Nephron progenitor cell (in vitro differentiated cells): ENCODE results near the gene CERS2.
A peak's percentile ranks its signal among the peaks of the same experiment; 100 is the strongest.

Experiments used
- DNase-seq: peaks from one replicate; pipeline ENCODE4 v3.0.0; 2021
- H3K27ac Mint-ChIP-seq: 2 replicates; pipeline ENCODE4 v1.8.0; 2021; ENCODE audit warnings: mild to moderate bottlenecking, moderate library complexity, mixed read lengths
- H3K27me3 Mint-ChIP-seq: 2 replicates; pipeline ENCODE4 v1.8.0; 2021; ENCODE audit warnings: mild to moderate bottlenecking, low read depth, mixed read lengths; ENCODE audit not compliant: poor library complexity
- H3K36me3 Mint-ChIP-seq: 2 replicates; pipeline ENCODE4 v1.8.0; 2021; ENCODE audit warnings: low read depth, mixed read lengths
- H3K4me1 Mint-ChIP-seq: 2 replicates; pipeline ENCODE4 v1.8.0; 2021; ENCODE audit warnings: mixed read lengths
- H3K4me3 Mint-ChIP-seq: 2 replicates; pipeline ENCODE4 v1.8.0; 2021; ENCODE audit warnings: mild to moderate bottlenecking, moderate library complexity, mixed read lengths
- H3K9me3 Mint-ChIP-seq: 2 replicates; pipeline ENCODE4 v1.8.0; 2021; ENCODE audit warnings: mild to moderate bottlenecking, moderate library complexity, mixed read lengths
- TF ChIP-seq, protein P1 (sequence below): fragments of 200-600 bp; sonication (generic); IDR thresholded peaks from 2 replicates; pipeline ENCODE4 v1.5.0; 2021; ENCODE audit warnings: antibody characterized with exemption

The CERS2 gene

GRCh38 chr1:150963321-150964163, 11.1 kb downstream of the CERS2 start:
- peak overlapping the region; percentile 76 for H3K27ac Mint-ChIP-seq
- peaks cover 17% of the 10 kb centered on the region for H3K4me1 Mint-ChIP-seq

GRCh38 chr1:150961756-150962155, 12.9 kb downstream of the CERS2 start:
- H3K4me3 Mint-ChIP-seq, result no peak overlapping the region
- H3K27me3 Mint-ChIP-seq, result no peaks in the 10 kb centered on the region
- peaks cover 92% of the 10 kb centered on the region for H3K36me3 Mint-ChIP-seq
- DNase-seq, result no peak
- H3K9me3 Mint-ChIP-seq, result no peaks in the 10 kb centered on the region
- H3K4me1 Mint-ChIP-seq, result peaks cover 17% of the 10 kb centered on the region
- H3K27ac Mint-ChIP-seq, result peak overlapping the region; percentile 68
- TF ChIP-seq, protein P1, sequence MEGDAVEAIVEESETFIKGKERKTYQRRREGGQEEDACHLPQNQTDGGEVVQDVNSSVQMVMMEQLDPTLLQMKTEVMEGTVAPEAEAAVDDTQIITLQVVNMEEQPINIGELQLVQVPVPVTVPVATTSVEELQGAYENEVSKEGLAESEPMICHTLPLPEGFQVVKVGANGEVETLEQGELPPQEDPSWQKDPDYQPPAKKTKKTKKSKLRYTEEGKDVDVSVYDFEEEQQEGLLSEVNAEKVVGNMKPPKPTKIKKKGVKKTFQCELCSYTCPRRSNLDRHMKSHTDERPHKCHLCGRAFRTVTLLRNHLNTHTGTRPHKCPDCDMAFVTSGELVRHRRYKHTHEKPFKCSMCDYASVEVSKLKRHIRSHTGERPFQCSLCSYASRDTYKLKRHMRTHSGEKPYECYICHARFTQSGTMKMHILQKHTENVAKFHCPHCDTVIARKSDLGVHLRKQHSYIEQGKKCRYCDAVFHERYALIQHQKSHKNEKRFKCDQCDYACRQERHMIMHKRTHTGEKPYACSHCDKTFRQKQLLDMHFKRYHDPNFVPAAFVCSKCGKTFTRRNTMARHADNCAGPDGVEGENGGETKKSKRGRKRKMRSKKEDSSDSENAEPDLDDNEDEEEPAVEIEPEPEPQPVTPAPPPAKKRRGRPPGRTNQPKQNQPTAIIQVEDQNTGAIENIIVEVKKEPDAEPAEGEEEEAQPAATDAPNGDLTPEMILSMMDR, result no peak

More at GRCh38 chr1:150963321-150964163, 11.1 kb downstream of the CERS2 start:
- no peak for DNase-seq
- Mint-ChIP-seq H3K36me3 (peaks cover 94% of the 10 kb centered on the region), H3K4me3 (no peak overlapping the region), H3K27me3 (no peaks in the 10 kb centered on the region), H3K9me3 (no peaks in the 10 kb centered on the region)
- TF ChIP-seq, protein P1, result no peak

DNA sequence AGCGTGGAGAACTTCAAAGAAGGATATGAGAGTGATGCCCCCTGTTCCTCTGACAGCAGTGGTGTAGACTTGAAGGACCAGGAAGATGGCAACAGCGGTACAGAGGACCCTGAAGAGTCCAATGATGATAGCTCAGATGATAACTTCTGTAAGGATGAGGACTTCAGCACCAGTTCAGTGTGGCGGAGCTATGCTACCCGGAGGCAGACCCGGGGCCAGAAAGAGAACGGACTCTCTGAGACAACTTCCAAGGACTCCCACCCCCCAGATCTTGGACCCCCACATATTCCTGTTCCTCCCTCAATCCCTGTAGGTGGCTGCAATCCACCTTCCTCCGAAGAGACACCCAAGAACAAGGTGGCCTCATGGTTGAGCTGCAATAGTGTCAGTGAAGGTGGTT, 14.0 kb downstream of the CERS2 start:
- Mint-ChIP-seq H3K4me1 (peaks cover 17% of the 10 kb centered on the region), H3K27me3 (no peaks in the 10 kb centered on the region), H3K27ac (no peak overlapping the region), H3K9me3 (no peaks in the 10 kb centered on the region), H3K36me3 (peaks cover 88% of the 10 kb centered on the region), H3K4me3 (no peak overlapping the region)
- TF ChIP-seq, protein P1, result no peak
- no peak for DNase-seq

GRCh38 chr1:150957666-150958065, 17.0 kb downstream of the CERS2 start:
- TF ChIP-seq, protein P1, result no peak
- H3K27me3 Mint-ChIP-seq, result no peaks in the 10 kb centered on the region
- peaks cover 85% of the 10 kb centered on the region for H3K36me3 Mint-ChIP-seq
- no peak overlapping the region for H3K4me3 Mint-ChIP-seq
- no peak overlapping the region for H3K27ac Mint-ChIP-seq
- peaks cover 4% of the 10 kb centered on the region for H3K4me1 Mint-ChIP-seq
- no peak for DNase-seq
- no peaks in the 10 kb centered on the region for H3K9me3 Mint-ChIP-seq

DNA sequence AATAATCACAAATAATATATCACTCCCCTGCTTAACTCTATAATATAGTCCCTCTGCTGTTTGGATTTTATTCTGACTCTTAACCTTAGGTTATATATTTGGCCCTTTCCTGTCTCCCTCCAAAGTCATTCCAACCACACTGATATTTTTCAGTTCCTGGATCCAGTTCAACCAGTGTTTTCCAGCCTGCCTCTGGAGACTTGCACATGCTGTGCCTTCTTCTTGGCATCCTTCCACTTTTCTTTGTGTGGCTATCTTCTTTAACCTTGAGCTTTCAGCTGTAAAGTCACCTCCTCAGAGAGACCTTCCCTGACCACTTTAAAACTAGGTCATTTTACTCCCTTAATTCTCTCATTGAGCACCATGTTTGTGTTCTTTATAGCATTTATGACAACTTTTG, 19.4 kb downstream of the CERS2 start:
- H3K27ac Mint-ChIP-seq, result peak overlapping the region; percentile 22
- TF ChIP-seq, protein P1, result no peak
- no peaks in the 10 kb centered on the region for H3K9me3 Mint-ChIP-seq
- DNase-seq, result no peak
- no peaks in the 10 kb centered on the region for H3K4me1 Mint-ChIP-seq
- H3K27me3 Mint-ChIP-seq, result no peaks in the 10 kb centered on the region
- H3K36me3 Mint-ChIP-seq, result peaks cover 85% of the 10 kb centered on the region
- H3K4me3 Mint-ChIP-seq, result no peak overlapping the region

DNA sequence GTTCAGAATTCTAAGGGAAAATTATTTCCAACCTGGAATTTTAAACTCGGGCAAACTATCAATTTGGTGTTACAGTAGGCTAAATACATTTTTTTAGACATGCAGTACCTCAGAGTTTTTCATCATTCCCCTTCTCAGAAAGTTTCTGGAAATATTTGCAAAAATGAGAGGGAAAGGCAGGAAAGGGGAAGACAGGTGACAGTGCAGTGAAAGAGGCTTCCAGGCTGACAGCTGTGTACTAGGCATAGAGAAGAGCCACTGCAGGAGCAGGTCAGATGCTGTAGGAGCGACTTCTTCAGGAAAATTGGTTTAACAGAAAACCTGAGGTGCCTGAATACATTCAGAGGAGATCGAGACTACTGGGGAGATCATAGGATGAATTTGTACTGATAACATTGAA, 19.9 kb downstream of the CERS2 start:
- no peaks in the 10 kb centered on the region for H3K4me1 Mint-ChIP-seq
- no peak for DNase-seq
- H3K27ac Mint-ChIP-seq, result peak overlapping the region; percentile 11
- TF ChIP-seq, protein P1, result no peak
- no peaks in the 10 kb centered on the region for H3K9me3 Mint-ChIP-seq
- H3K4me3 Mint-ChIP-seq, result no peak overlapping the region
- H3K27me3 Mint-ChIP-seq, result no peaks in the 10 kb centered on the region
- peaks cover 85% of the 10 kb centered on the region for H3K36me3 Mint-ChIP-seq
